Measurements from ENCODE around the gene LIMD2. TPM values are rescaled to one million over a fixed set of nuclear protein-coding genes. Genes with fewer than 3 reads are reported as not detected.

Gene LIMD2
- total RNA-seq, 1 experiment from 2014 or later: 119 TPM

DNA sequence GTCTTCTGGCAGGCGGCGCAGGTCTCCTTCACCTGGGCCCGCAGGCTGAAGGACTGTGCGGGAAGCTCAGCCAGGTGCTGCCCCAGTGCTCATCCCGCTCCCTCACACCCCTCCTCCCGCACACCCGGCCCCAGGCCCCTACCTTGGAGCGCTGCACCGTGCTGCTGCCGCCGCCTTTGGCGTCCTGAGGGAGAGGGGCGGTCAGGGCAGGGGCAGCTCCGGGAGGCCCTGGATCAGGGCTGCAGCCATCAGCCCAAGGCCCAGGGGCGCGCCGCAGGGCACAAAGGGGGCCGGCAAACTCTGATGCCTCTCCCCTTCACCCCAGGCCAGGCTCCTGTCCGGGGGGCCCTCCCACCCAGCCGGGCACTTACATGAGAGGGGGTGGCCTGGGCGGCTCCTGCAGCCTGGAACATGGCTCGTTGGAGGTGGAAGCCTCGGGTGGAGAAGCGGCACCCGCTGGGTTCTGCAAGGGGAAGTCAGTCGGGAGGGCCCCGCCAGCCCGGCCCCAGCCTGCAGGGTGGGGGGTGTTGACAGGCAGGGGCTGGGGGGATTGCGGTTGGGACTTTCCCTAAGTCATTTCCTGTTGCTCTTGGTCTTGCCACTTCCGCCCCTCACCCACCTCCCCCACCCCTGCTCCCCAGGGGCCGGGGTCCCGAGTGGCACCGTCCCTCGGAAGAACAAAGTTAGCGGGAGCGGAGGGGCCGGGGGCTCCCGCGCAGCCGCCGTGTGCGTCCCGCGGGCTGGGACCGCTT, 863 bp downstream of the LIMD2 start:
- no peaks in the 10 kb centered on the region for H3K27me3 ChIP-seq (replicated peaks; ENCODE audit: insufficient read depth, low read depth, low read length, poor library complexity)
- H3K36me3 ChIP-seq (ENCODE audit: insufficient read depth, low read length, poor library complexity, severe bottlenecking): peaks cover 7% of the 10 kb centered on the region
- no peaks in the 10 kb centered on the region for H3K9me3 ChIP-seq (ENCODE audit: low read depth, low read length, poor library complexity, severe bottlenecking)
- H3K4me3 ChIP-seq (ENCODE audit: low read depth, low read length, poor library complexity, severe bottlenecking): peak overlapping the region; percentile 76
- CTCF ChIA-PET: interaction anchor here (1.2 kb wide), 1 partner anchor 22 kb away, joined by 3 read pairs; no protein-coding TSS in a partner anchor
- H3K4me1 ChIP-seq (ENCODE audit: insufficient read depth, low read length, poor library complexity, severe bottlenecking): peaks cover 41% of the 10 kb centered on the region
- POLR2A ChIA-PET (ENCODE audit: low non-redundant PET): interaction anchor here (0.6 kb wide), 1 partner anchor 44 kb away, joined by 4 read pairs; no protein-coding TSS in a partner anchor
- TF ChIP-seq, protein P1, sequence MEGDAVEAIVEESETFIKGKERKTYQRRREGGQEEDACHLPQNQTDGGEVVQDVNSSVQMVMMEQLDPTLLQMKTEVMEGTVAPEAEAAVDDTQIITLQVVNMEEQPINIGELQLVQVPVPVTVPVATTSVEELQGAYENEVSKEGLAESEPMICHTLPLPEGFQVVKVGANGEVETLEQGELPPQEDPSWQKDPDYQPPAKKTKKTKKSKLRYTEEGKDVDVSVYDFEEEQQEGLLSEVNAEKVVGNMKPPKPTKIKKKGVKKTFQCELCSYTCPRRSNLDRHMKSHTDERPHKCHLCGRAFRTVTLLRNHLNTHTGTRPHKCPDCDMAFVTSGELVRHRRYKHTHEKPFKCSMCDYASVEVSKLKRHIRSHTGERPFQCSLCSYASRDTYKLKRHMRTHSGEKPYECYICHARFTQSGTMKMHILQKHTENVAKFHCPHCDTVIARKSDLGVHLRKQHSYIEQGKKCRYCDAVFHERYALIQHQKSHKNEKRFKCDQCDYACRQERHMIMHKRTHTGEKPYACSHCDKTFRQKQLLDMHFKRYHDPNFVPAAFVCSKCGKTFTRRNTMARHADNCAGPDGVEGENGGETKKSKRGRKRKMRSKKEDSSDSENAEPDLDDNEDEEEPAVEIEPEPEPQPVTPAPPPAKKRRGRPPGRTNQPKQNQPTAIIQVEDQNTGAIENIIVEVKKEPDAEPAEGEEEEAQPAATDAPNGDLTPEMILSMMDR (conservative IDR thresholded peaks at IDR 0.05; ENCODE audit: low read depth, low read length): no peak
- peak overlapping the region; percentile 84 for H3K27ac ChIP-seq (ENCODE audit: low read depth, low read length, poor library complexity, severe bottlenecking)
- no TSS peak for BruUV-seq (replicated peaks)
- intact Hi-C loops (cut with micrococcal nuclease; ENCODE audit: unreplicated experiment): loop anchor here (5.0 to 10.0 kb wide), 2 partner anchors 77 to 274 kb away; partner anchors contain the start of gene MAP3K3
- DNase-seq (ENCODE audit: low spot score): peak; percentile 77

DNA sequence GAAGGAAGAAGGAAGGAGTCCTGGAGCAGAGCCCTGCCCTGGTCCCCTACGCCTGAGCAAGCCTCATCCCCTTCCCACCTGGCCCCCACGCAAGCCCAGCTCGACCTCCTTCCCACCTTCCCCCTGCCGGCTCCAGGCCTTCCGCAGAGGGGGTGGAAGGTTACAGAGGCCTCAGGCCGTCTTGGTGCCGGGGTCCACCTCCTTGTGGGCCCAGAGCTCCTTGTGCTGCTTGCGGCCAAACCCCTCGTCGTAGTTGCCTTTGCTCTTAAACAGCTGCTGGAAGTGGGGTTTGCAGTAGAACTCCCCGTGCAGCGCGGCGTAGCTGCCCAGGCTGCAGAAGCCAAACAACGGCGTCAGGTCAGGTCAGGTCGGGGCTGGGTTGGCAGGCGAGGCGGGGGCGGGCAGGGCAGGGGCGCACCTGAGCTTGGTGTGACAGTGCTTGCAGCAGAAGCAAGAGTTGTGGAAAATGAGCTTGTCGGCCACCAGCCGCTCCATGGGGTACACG, 1.5 kb downstream of the LIMD2 start:
- DNase-seq (ENCODE audit: low spot score): no peak
- no peaks in the 10 kb centered on the region for H3K27me3 ChIP-seq (replicated peaks; ENCODE audit: insufficient read depth, low read depth, low read length, poor library complexity)
- no peak for TF ChIP-seq EZH2 (IDR thresholded peaks at IDR 0.05; ENCODE audit: borderline replicate concordance, low read depth, low read length, poor library complexity, severe bottlenecking)
- TF ChIP-seq, protein P1 (conservative IDR thresholded peaks at IDR 0.05; ENCODE audit: low read depth, low read length): no peak
- BruUV-seq (replicated peaks): no TSS peak
- ChIA-PET POLR2A (ENCODE audit: low non-redundant PET) (interaction anchor here (0.6 kb wide), 1 partner anchor 44 kb away, joined by 4 read pairs; no protein-coding TSS in a partner anchor), CTCF (interaction anchor here (1.2 kb wide), 1 partner anchor 22 kb away, joined by 3 read pairs; no protein-coding TSS in a partner anchor)
- no peaks in the 10 kb centered on the region for H3K9me3 ChIP-seq (ENCODE audit: low read depth, low read length, poor library complexity, severe bottlenecking)
- H3K36me3 ChIP-seq (ENCODE audit: insufficient read depth, low read length, poor library complexity, severe bottlenecking): peaks cover 13% of the 10 kb centered on the region
- peak overlapping the region; percentile 84 for H3K27ac ChIP-seq (ENCODE audit: low read depth, low read length, poor library complexity, severe bottlenecking)
- intact Hi-C loops (cut with micrococcal nuclease; ENCODE audit: unreplicated experiment): loop anchor here (5.0 to 10.0 kb wide), 2 partner anchors 76 to 274 kb away; partner anchors contain the start of gene MAP3K3
- peak overlapping the region; percentile 76 for H3K4me3 ChIP-seq (ENCODE audit: low read depth, low read length, poor library complexity, severe bottlenecking)
- peaks cover 41% of the 10 kb centered on the region for H3K4me1 ChIP-seq (ENCODE audit: insufficient read depth, low read length, poor library complexity, severe bottlenecking)

DNA sequence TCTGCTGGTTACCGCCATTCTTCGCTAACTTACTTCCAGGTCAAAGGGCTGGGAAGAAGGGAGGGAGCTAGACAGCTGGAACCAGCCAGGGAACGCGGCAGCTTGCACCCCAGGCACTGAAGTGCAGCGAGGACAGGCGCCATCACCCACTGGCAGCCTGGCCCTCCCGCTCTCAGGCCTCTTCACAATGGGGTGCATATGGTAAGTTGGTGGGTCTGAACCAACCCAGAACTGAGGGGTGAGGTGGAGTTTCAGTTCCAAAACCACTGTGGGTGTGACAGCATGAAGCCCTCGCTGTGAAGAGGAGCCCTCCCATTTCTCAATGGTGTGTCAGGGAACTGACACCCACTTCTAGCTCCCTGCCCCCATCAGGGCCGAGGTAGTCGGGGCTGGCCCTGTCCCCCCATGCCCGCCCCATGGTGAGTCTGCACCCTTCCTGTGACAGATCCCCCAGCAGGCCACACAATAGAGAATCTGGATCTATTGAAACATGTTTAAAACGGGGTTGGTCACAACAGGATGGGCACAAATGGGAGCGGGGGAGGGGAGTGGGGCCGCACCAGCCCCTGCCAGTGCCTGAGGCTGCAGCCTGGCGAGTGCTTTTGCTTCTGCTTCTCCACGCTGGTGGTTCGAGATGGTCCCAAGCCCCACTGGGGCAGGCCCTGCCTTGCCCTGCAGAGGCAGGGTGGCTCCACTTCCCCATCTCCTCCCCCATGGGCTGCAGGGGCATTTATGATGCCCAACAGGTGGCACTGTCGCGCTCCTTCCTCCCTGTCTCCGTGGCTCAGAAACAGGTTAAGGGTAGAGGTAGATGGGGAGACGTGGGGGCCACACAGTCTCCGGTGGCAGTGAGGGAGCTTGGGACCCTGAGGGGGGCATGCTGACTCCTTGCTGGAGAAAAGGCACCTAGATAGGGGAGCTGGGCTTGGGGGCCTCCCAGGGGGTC, 2.3 kb downstream of the LIMD2 start:
- H3K4me3 ChIP-seq (ENCODE audit: low read depth, low read length, poor library complexity, severe bottlenecking): peak overlapping the region; percentile 76
- H3K27me3 ChIP-seq (replicated peaks; ENCODE audit: insufficient read depth, low read depth, low read length, poor library complexity): no peaks in the 10 kb centered on the region
- intact Hi-C loops (cut with micrococcal nuclease; ENCODE audit: unreplicated experiment): loop anchor here (5.0 to 10.0 kb wide), 2 partner anchors 75 to 273 kb away; partner anchors contain the start of gene MAP3K3
- CTCF ChIA-PET: interaction anchor here (1.2 kb wide), 1 partner anchor 21 kb away, joined by 3 read pairs; no protein-coding TSS in a partner anchor
- H3K36me3 ChIP-seq (ENCODE audit: insufficient read depth, low read length, poor library complexity, severe bottlenecking): peaks cover 13% of the 10 kb centered on the region
- TF ChIP-seq EZH2 (IDR thresholded peaks at IDR 0.05; ENCODE audit: borderline replicate concordance, low read depth, low read length, poor library complexity, severe bottlenecking): no peak
- TF ChIP-seq, protein P1 (conservative IDR thresholded peaks at IDR 0.05; ENCODE audit: low read depth, low read length): peak; percentile 68
- POLR2A ChIA-PET (ENCODE audit: low non-redundant PET): no interaction called here
- H3K27ac ChIP-seq (ENCODE audit: low read depth, low read length, poor library complexity, severe bottlenecking): peak overlapping the region; percentile 84
- H3K9me3 ChIP-seq (ENCODE audit: low read depth, low read length, poor library complexity, severe bottlenecking): no peaks in the 10 kb centered on the region
- DNase-seq (ENCODE audit: low spot score): peak; percentile 63
- peaks cover 41% of the 10 kb centered on the region for H3K4me1 ChIP-seq (ENCODE audit: insufficient read depth, low read length, poor library complexity, severe bottlenecking)
- BruUV-seq (replicated peaks): TSS peak; percentile 46

Measured in A673 (cell line).